Esophagus muscularis mucosa (tissue), 4 donors: ENCODE data around the gene CD22.

Experiments used
- CTCF ChIP-seq, 3 experiments: fragments of 200-600 bp in 2 of 3; fragments of 450-650 bp in 1 of 3; sonication (generic) in 2 of 3; IDR thresholded peaks; one replicate each; pipeline ENCODE4 v1.5.1; 2017 to 2019; ENCODE audit warnings: antibody characterized with exemption in 3 of 3, mild to moderate bottlenecking in 2 of 3, moderate library complexity in 1 of 3
- EP300 ChIP-seq: sonication (generic); formaldehyde crosslinking; IDR thresholded peaks from one replicate; pipeline ENCODE4 v1.6.1; 2017; ENCODE audit warnings: antibody characterized with exemption
- POLR2A ChIP-seq: fragments of 450-650 bp; IDR thresholded peaks from one replicate; pipeline ENCODE4 v1.6.1; 2017; ENCODE audit warnings: antibody characterized with exemption, moderate library complexity, mild to moderate bottlenecking, low read depth
- POLR2AphosphoS5 ChIP-seq, 2 donors: sonication (generic); formaldehyde crosslinking; IDR thresholded peaks; one replicate each; pipeline ENCODE4 v1.6.1; 2017; ENCODE audit warnings: antibody characterized with exemption in 2 of 2

- TF ChIP-seq CTCF (IDR thresholded peaks at IDR 0.05) (no peak), POLR2A (no peak), POLR2AphosphoS5 (IDR thresholded peaks at IDR 0.05) (no peak), EP300 (no peak)
These were observed 25.0 kb upstream of the CD22 start for GRCh38 chr19:35304036-35304435.
